Stimulated activated memory B cell treated with anti-CD40 and anti-IgM and Interleukin-4, amounts not matched to agents 10 μg/mL and 1 μg/mL and 100 μg/mL, for 72 hours (primary cell): ENCODE data around the gene KLHL26.

Source experiments
- ATAC-seq: fragments of 150-1000 bp; cut with Tn5 transposase; 2 replicates; pipeline ENCODE4 v1.10.0; 2021
- H3K27ac Mint-ChIP-seq: one replicate; pipeline ENCODE4 v1.8.0; 2022; ENCODE audit warnings: mild to moderate bottlenecking, mixed read lengths
- H3K27me3 Mint-ChIP-seq: one replicate; pipeline ENCODE4 v1.8.0; 2022; ENCODE audit warnings: mixed read lengths
- H3K36me3 Mint-ChIP-seq: one replicate; pipeline ENCODE4 v1.8.0; 2022; ENCODE audit warnings: mixed read lengths
- H3K4me1 Mint-ChIP-seq: one replicate; pipeline ENCODE4 v1.8.0; 2022; ENCODE audit warnings: mixed read lengths
- H3K4me3 Mint-ChIP-seq: one replicate; pipeline ENCODE4 v1.8.0; 2022; ENCODE audit warnings: mild to moderate bottlenecking, moderate library complexity, mixed read lengths
- H3K9me3 Mint-ChIP-seq: one replicate; pipeline ENCODE4 v1.8.0; 2022; ENCODE audit warnings: mixed read lengths

Gene KLHL26

GRCh38 chr19:18713550-18714117, 76.8 kb downstream of the KLHL26 start:
- Mint-ChIP-seq H3K36me3 (peaks cover 10% of the 10 kb centered on the region), H3K27me3 (no peaks in the 10 kb centered on the region), H3K9me3 (no peaks in the 10 kb centered on the region), H3K4me3 (no peak overlapping the region), H3K27ac (no peak overlapping the region), H3K4me1 (peaks cover 48% of the 10 kb centered on the region)
- ATAC-seq: no peak

GRCh38 chr19:18715416-18715815, 78.6 kb downstream of the KLHL26 start:
- Mint-ChIP-seq H3K27ac (no peak overlapping the region), H3K4me1 (peaks cover 38% of the 10 kb centered on the region), H3K27me3 (no peaks in the 10 kb centered on the region), H3K4me3 (no peak overlapping the region), H3K36me3 (peaks cover 15% of the 10 kb centered on the region), H3K9me3 (no peaks in the 10 kb centered on the region)
- no peak for ATAC-seq

- Mint-ChIP-seq H3K4me3 (no peak overlapping the region), H3K27me3 (no peaks in the 10 kb centered on the region), H3K4me1 (peaks cover 38% of the 10 kb centered on the region), H3K36me3 (peaks cover 24% of the 10 kb centered on the region), H3K9me3 (no peaks in the 10 kb centered on the region), H3K27ac (no peak overlapping the region)
- ATAC-seq: no peak
These were observed 80.0 kb downstream of the KLHL26 start for GRCh38 chr19:18716857-18717256.

- peaks cover 38% of the 10 kb centered on the region for H3K4me1 Mint-ChIP-seq
- no peaks in the 10 kb centered on the region for H3K9me3 Mint-ChIP-seq
- no peak overlapping the region for H3K4me3 Mint-ChIP-seq
- peaks cover 31% of the 10 kb centered on the region for H3K36me3 Mint-ChIP-seq
- no peaks in the 10 kb centered on the region for H3K27me3 Mint-ChIP-seq
- ATAC-seq: no peak
- no peak overlapping the region for H3K27ac Mint-ChIP-seq
These were observed 80.8 kb downstream of the KLHL26 start for GRCh38 chr19:18717601-18718000.

- Mint-ChIP-seq H3K27ac (no peak overlapping the region), H3K9me3 (no peaks in the 10 kb centered on the region), H3K4me3 (no peak overlapping the region), H3K27me3 (no peaks in the 10 kb centered on the region), H3K4me1 (peaks cover 38% of the 10 kb centered on the region), H3K36me3 (peaks cover 34% of the 10 kb centered on the region)
- peak; percentile 36 for ATAC-seq
These were observed 81.2 kb downstream of the KLHL26 start for GRCh38 chr19:18718015-18718526.

- H3K27me3 Mint-ChIP-seq: no peaks in the 10 kb centered on the region
- no peaks in the 10 kb centered on the region for H3K9me3 Mint-ChIP-seq
- peaks cover 34% of the 10 kb centered on the region for H3K36me3 Mint-ChIP-seq
- H3K4me1 Mint-ChIP-seq: peaks cover 38% of the 10 kb centered on the region
- H3K4me3 Mint-ChIP-seq: no peak overlapping the region
- no peak overlapping the region for H3K27ac Mint-ChIP-seq
- no peak for ATAC-seq
These were observed 82.1 kb downstream of the KLHL26 start for GRCh38 chr19:18718846-18719458.

GRCh38 chr19:18719541-18719940, 82.7 kb downstream of the KLHL26 start:
- Mint-ChIP-seq H3K4me3 (no peak overlapping the region), H3K27ac (no peak overlapping the region), H3K27me3 (no peaks in the 10 kb centered on the region), H3K36me3 (peaks cover 34% of the 10 kb centered on the region), H3K4me1 (peaks cover 38% of the 10 kb centered on the region), H3K9me3 (no peaks in the 10 kb centered on the region)
- ATAC-seq: no peak
